ENCODE results near the gene CD96.

CD96 gene

DNA sequence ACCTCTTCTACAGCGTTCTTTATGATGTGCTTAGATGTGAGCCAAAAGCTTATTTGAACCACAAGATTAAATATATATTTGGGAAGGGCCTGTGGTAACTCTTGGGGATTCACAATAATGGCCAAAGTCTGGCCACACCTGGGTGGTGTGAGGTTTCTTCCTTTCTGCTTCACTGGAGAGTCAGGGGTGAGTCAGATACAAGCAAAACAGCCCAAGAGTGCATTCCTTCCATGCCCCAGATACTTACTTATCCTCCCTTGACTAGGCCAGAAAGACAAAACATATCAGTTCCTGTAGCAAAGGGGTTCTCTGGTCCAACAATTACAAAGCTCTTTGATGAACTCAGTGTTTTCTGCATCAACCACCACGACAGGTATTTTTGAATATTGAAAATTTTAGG, 52.2 kb downstream of the CD96 start:
- no peak for DNase-seq

DNA sequence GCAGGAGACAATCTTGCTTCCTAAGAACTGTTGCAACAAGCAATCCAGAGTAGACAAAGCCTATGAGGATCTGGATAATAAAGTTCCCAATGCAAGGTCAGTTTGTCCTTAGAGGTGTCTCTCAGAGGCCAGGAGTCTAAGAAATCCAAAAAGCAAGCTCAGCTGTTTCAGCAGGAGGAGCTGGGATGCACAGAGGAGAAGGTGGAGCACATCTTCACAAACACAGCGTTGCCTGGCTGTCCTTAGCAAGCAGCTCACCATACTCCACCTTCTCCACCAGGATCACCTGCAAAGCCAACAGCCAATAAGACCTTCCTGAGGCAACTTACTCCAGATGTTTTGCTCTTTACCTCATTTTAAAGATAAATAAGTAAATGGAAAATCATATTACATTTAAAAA, 52.8 kb downstream of the CD96 start:
- DNase-seq = no peak

DNA sequence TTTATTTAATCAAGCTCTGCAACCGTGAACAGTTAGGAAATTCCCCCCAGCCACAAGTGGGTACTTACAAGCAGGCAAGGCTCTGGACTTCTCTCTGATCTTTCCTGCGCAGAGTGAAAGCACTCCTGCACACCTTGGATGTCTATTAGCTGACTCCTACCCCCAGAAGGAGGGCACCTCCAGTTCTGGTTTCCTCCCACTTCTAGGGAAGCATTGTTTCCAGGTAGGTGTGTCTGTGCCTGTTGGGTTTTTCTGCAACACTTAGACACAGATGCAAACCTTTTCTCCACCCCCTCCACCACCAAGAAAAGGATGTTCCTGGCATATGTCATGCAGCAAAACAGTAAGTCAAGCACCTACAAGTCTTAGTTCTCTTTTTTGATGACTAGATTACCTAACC, 53.2 kb downstream of the CD96 start, which contains the start of gene ZBED2:
ZBED2 (minus strand) TSS at position 115 of the 400 bp plus-strand sequence. CDS start 1,145 bp downstream, outside the sequence.
- no peak for DNase-seq

DNA sequence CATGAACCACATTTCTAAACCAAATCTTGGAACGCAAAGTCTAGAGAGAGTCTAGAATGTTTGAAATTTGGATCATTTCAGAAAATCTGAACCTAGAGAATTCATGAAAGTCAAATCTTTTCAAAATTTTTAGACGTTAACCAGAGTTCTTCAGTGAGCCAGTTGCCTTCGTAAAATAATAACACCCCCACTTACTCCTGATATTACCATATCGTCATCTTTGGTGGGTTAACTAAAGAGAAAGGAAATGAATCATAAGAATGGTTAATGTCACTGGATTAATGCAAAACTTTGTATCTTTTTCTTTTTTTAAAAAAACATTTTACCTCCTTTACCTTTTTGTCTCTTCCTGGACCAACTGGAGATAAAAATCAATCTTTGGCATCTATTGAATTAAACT, 54.3 kb downstream of the CD96 start:
- DNase-seq = no peak

DNA sequence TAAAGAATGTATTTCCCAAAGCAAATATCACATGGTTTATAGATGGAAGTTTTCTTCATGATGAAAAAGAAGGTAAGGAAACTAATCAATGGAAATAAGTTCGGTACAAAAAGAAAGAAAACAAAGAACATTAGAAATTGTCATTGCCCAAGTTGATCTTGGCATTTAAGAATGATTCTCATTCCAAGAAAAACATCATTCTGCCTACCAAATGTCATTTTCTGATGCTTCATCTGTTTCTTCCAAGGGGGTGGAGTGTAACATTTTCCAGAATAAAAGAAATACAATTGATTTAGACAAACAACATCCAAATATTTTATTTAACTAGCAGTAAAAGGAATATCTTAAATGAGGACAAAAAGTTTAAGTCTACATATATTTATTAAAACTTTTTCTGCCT, 56.1 kb downstream of the CD96 start:
- DNase-seq = no peak

DNA sequence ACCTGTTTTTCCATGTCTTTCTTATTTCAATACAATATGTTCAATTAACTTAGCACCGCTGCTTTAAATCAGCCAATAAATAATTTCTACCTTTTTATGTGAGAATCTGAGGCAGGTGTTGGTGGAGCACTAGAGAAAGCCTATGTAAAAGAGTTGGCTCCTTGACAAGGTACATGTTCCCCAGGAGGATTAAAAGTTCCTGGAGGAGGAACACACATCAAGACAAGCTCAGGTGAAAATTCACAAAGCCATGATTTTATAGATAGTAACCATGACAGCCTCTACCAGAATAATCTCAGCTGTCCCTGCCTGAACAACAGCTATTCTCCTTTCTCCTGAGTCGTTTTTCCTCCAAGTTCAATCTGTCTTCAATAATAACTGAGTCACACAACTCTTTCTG, 56.6 kb downstream of the CD96 start:
- DNase-seq = no peak

DNA sequence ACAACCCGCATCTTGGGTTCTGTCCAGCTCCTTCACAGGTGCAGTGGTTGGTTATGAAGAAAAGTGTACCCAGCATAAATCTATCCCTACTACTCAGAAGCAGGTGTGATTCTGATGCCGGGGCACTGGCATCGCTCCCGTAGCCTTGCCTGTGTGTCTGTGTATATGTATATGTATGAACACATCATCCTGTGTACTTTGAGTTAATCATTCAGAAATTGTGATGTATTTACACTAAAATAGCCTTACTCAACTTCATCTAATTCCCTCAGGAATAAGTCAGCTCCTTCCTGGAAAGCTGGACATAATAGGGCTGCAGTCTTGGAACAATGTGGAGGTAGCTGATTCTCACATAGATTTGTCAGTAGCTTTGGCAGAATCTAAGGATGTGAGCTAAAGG, 59.8 kb downstream of the CD96 start:
- DNase-seq = no peak

DNA sequence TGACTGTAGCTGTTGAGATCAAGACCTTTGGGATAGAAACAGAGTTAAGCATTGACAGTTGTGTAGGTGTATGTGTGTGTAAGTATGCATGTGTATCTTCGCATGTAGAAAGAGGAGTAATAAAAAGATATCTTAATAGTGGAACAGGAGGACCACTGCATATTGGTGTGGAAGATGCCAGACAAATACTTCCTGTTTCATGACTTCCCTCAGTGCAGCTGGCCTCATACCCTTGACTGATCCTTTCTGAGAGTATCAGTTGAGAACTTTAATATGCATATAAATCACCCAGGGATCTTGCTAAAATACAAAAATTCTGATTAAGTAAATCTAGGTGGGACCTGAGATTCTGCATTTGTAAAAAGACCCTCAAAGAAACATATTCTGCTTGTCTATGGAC, 61.7 kb downstream of the CD96 start:
- no peak for DNase-seq

DNA sequence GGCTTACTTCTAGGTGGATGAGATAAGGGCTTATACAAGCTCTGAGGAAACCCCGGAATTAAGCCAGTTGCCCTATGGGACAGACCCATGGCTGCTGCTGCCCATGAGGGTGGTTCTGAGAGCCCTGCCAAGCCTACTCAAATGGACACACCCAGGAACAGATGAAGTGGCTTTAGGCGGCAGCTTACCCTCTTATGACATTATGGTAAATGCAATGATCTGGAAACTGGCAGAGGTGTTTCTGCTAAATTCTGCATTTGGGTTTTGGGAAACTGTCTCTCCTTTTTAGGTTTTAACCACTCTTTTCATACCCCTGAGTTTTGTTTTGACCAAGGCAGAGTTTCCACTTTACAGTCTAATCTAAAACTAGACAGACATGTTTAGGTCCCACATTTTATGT, 62.1 kb downstream of the CD96 start:
- DNase-seq = no peak

DNA sequence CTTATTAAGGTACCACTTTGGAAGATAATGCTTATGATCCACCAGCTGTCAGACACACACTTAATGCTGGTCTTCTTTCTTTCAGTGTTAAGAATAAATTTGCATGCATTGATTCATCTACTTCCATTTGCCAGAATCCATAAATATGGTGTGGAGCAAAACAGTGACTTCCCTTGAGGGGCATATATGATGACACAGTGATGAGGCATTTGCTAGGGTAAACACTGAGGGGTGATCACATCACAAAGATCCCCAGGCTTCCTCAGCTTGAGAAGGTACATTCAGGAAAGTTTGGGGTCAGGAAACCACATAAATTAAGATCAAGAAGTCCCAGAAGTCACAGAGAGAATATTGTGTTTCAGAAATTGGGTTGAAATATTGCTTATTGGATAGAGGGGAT, 63.0 kb downstream of the CD96 start:
- no peak for DNase-seq

DNA sequence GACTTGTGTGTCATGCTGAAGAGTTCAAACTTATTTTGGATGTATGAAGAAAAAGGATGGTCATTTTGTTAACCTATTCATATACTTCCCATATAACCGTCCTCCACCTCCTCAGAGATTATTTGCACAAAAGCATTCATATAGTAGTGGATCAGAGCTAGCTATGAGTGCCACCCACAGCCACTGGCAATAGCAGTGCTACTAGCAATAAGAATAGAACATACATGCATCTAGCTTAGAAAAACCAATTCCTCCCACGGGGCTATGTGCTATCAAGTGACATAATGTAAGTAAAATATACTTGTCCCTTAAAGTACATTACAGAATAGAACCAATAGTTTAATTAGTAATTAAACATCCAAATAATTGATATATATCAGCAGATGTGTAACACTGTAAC, 63.5 kb downstream of the CD96 start:
- no peak for DNase-seq

DNA sequence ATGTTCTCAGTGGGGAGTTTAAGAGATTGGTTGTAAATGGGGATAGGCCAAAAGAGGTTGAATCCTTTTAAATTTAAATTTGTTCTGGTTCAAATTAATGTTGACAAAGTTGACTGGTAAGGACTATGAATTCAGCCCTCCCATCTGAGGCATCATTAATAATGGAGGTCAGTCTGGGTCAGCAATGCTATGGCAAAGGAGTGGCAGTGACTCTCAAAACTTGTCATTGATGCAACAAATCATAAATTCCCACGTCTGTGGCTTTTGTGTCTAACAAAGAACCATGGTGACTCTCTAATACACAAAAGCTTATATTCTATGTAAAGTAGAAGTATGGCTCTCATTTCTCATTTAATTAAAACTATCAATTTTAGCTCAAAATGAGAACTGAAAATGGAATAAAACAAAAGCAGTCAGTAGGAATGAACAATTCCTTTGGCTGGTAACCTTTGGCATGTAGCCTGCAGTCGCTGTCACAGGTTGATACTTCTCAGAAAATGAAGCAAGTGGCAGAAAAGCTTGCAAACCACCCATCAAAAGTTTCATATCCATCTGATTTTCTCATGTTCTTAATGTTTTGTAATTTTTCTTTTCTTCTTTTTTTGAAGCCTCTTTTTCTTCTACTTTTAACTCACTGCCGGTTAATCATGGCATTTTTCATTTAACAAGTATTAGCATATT, 65.4 kb downstream of the CD96 start:
- no peak for DNase-seq

DNA sequence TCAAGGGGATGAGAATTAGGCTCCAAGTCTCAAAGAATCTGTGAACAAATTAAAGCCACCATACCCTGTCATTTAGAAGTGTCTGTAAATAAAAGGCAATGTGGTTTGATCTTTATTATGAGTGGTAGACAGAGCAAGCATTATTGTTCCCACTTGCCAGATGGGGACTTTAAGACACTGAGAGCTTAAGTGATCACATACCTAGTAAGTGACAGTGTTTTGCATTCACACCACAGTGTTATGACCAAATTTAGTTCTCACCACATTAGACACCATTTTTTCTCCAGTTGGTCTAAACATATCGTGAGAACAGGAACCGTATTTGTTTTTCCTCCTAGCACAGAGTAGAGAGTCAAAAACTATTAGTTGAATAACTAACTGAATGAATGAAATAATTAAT, 66.4 kb downstream of the CD96 start:
- DNase-seq = no peak

DNA sequence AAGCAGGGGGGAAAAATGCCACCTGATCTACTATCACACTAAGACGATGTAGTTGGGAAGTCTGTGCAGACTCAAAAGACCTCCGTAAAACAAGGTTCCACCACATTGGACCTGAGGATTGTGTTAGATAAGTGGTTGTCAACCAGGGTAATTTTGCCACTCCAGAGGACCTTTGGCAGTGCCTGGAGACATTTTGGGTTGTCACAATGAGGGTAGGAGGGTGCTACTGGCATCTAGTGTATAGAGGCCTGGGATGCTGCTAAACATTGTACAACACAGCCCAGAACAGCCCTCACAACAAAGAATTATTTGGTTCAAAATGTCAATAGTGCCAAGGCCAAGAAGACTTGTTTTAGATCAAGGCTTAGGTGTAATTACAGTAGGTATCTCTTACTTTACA, 67.7 kb downstream of the CD96 start:
- DNase-seq = no peak

DNA sequence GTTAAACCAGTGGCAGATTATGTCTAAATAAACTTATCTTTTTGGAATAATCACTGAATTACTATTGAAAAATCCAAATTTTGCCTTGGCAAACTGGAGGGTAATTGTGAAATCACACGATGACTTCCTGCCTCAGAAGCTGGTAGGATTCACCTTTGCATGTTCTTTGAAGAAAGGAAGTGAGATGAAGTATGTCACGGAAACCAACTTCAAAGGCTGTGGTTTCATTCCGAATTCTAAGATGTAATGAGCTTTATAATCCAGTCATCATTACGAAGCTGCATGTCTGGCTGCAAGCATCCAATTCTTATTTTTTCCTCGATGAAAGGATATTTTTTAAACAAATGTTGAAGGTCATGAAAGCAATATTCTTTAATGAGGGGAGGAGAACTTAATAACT, 68.2 kb downstream of the CD96 start:
- no peak for DNase-seq

DNA sequence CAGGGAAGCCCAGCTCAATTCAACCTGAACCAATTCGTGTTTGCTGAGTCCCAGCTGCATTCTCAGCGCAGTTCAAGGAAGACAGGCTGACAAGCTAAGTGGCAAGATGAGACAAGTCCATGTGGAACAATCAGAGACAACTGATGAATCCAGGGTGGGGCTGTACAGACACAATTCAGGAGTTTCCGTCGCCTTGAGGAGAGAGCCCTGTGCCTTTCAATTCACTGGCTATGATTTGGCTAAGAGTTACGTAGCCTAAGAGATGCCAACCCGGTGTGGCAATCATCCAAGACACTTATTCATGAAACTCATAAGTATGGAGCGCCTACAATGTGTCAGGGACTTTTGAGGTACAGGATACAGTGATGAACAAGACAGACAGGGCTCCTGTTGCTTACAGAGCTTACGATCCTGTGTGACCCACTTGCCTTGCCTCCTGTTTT, 68.6 kb downstream of the CD96 start:
- no peak for DNase-seq

DNA sequence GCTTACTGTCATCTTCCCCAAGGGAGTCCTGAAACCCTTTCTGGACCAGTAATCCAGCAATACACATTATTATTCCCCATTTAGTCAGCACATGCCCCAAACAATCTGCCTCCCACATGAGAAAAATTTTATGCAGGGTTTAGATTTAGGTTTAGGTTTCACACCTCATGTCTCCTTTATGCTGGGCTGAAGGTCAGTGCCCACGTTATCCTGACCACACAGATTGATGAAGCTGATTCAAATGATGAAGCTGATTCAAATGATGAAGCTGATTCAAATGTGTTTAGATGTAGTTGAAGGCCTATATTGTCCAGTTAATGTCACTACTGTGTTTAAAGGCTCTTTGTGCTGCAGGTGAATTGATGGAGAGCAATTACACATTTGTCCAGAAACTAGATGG, 71.3 kb downstream of the CD96 start:
- no peak for DNase-seq

DNA sequence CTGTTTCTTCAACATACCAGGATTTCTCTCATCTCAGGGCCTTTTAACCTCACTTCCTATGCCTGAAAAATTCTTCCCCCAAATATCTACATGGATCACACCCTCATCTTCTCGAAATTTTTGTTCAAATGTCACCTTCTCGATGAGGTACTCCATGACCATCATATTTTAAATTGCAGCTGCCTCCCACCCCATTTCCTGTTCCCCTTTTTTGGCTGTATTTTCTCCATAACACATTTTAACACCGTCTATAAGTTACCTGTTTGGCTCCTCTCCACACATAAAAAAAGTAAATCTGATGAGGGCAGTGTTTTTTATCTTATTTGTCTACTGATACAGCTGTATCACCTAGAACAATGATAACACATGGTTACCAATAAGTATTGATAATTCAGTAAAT, 73.9 kb downstream of the CD96 start:
- no peak for DNase-seq

DNA sequence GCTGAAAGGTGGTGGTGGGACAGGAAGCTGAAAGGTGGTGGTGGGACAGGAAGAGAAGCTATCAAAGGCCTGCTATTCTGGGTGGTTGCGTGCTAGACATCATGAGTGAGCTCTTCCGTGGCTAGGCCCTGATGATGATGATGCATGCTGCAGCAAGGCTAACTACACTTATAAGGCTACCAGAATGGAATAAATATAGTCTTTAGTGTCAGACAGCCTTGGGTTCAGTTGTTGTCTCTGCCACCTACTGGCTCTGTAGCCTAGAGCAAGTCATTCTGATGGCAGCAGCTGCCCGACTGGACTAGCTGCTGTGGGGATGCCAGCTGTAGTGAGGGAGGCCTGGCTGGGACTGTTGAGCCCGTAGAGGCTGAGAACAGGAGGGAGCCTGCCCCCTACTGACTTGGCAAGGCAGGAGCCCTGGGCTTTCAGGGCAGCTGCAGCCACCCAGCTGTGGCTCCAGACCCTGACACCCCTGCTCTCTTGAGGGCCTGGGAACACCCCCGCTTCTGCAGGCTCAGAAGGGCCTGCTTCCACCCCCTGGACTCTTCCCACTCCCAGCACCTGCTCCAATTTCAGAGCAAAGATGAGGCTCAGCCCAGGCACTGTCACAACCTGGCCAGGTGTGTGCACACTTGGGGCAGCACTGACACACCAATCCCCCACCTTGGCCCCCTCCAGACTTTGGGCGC, 74.6 kb downstream of the CD96 start:
- no peak for DNase-seq

DNA sequence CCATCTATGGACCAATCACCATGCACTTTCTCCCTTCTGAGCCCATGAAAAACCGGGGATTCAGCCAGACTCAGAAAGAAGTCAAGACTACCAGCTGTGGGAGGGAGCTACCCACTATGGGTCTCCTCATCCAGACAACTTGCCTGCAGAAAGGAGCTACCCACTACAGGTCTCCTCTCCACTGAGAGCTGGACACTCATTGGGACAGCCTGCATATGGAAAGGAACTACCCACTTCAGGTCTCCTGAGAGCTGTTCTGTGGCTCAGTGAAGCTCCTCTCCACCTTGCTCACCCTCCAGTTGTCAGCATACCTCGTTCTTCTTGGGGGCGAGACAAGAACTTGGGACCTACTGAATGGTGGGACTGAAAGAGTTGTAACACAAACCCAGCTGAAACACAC, 75.4 kb downstream of the CD96 start:
- DNase-seq = no peak

DNA sequence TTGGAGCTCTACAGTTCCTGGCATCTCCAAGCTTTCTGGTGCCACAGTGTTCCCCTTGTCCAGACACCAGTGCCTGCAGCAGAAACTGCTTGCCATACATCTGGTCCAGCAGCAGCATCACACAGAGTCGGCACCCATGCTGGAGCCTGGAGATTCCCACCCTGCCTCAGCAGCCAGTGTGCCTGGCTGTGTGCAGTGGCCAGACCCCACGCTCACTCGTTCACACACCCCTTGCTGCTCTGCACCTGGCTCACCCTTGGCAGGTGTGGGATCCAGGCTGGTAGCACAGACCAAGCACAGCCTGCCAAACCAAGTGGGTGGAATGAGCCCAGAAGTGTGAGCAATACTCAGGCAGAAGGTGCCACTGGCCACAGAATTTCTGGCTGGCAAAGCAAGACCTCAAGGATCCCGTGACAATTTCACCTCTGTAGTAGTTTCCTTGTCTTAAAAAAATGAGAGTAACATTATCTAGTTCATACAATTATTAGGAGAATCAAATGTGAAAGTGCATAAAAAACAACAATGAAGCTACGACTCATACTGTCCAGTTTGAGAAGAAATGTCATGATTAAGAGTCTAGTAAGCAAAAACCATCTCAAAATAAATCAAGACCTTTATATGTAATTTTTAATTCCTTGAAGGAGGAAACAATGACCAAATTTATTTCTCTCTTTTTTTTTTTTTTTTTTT, 76.1 kb downstream of the CD96 start:
- DNase-seq = no peak

DNA sequence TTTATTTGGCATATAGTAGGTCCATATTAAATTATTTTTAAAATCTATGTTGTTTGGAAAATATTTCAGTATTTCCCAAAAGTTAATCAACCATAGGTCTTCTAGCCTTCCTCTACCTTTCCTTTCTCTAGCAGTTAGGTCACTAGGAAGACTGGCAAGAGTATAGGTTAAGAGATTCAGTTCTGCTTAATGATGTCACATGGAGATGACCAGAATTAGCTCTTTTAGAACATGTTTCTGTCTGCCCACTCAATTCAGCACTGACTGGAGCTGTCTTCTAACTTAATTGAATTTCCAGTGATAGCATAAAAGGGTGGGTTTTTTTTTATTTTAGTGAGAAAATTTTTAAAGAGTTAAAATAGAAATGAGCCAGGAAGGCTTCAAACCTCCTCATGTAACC, 76.9 kb downstream of the CD96 start:
- DNase-seq = no peak

DNA sequence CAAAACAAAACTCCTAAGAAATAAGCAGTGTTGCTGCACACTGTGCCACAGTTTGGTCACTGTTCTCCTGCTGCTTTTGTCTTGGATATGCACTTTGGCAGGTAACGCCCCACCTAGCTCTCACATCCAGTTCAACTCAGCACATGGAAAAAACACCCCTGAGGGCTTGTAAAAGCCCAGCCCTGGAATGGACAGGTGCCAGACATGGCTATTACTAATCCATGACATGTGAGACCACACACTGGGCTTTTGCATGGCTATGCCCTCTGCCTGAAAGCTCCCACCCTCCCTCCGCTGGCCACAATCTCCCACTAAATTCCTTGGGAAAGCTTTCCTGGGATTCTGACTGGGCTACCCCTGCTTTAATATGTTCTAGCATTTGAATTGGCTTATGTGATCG, 77.8 kb downstream of the CD96 start:
- no peak for DNase-seq

DNA sequence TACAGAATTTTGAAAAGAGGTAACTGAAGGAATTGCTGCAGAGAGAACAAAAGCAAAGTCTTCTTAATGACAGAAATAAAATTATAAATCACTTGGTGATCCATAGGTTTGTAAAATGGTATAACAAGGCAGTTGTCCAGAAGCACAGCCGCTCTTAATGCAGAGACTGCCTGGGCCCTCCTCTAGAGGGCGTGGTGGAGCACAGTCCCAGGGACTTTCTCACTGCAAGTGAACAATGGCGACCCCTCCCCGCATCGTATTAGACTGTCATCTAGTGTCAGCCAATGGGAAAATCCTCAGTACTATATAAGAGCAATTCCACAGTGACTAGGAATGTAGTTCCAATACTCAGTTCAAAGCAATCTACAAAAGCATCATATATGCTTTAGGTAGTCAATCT, 79.5 kb downstream of the CD96 start:
- no peak for DNase-seq

Data from right kidney (tissue), 1 donor.